GM12873 (cell line): ENCODE measurements around the gene CD38.

Experiments
- TF ChIP-seq, protein P1 (sequence below): IDR thresholded peaks from 2 replicates; pipeline ENCODE4 v1.5.1; 2012; ENCODE audit warnings: low read depth, mild to moderate bottlenecking, moderate library complexity, low read length, control low read depth; ENCODE audit not compliant: insufficient read depth; ENCODE audit errors: missing control alignments

Gene CD38

GRCh38 chr4:15766821-15767220 is 11.3 kb upstream of the CD38 start:
- TF ChIP-seq, protein P1, sequence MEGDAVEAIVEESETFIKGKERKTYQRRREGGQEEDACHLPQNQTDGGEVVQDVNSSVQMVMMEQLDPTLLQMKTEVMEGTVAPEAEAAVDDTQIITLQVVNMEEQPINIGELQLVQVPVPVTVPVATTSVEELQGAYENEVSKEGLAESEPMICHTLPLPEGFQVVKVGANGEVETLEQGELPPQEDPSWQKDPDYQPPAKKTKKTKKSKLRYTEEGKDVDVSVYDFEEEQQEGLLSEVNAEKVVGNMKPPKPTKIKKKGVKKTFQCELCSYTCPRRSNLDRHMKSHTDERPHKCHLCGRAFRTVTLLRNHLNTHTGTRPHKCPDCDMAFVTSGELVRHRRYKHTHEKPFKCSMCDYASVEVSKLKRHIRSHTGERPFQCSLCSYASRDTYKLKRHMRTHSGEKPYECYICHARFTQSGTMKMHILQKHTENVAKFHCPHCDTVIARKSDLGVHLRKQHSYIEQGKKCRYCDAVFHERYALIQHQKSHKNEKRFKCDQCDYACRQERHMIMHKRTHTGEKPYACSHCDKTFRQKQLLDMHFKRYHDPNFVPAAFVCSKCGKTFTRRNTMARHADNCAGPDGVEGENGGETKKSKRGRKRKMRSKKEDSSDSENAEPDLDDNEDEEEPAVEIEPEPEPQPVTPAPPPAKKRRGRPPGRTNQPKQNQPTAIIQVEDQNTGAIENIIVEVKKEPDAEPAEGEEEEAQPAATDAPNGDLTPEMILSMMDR, result no peak

GRCh38 chr4:15769202-15769601 is 8.9 kb upstream of the CD38 start:
- TF ChIP-seq, protein P1, result no peak

DNA sequence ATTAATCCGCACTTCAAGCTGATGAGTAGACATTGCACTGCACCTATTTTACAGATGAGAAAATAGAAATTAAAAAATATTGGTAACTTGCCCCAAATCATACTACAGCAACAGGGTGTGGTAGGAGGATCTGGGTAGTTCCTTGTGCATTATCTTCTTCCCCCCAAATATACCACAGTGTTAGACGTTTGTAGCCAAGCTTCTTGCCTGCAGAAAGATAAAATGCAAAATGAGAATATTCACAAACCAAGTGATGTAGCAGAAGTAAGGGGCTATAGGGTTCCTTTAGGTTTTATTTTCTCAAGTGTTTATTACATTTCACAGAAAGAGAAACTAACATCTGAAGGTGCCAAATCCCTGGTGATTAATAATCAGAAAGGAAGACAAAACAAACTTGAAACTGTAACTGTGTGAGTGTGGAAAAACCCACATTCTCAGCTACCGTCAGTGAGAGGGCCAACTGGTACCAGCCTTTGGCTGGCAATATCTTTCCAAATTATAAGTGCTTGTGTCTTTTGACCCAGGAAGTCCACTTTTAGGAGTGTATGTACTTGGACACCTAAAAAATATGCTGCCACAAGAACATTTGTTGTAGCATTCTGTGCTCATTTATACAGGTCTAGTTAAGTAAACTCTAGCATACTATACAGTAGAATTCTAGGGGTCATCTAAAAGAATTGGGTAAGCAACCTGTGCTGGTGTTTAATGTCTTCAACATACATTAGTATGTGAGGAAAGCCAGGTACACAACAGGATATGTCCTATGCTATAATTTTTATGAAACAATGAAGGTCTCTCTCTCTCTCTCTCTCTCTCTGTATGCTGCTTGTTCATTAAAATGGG is 6.7 kb upstream of the CD38 start:
- TF ChIP-seq, protein P1, result no peak

- TF ChIP-seq, protein P1, result no peak
Observed at GRCh38 chr4:15774020-15774420, 4.1 kb upstream of the CD38 start.

DNA sequence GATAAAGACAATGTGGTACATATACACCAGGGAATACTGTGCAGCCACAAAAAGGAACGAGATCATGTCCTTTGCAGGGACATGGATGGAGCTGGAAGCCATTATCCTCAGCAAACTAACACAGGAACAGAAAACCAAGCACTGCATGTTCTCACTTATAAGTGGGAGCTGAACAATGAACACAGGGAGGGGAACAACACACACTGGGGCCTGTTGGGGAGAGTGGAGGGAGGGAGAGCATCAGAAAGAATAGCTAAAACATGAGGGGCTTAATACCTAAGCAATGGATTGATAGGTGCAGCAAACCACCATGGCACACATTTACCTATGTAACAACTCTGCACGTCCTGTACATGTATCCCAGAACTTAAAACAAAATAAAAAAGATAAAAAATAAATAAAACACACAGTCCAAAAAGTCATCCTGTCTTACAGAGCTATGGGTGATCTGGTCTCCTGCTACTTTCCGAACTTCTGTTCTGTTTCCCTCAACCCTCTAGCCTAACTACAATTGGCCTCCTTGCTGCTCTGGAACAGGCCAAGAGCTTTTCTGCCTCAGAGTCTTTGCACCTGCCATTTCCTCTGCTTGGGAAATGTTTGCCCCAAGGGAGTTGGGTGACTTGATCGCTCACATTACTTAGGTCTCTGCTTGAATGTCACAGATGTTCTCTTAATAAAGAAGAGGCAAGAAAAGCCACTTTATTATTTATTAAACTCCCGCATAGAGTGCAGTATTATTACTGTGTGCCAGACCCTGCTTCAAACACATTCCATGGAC is 1.1 kb upstream of the CD38 start:
- TF ChIP-seq, protein P1, result no peak

- TF ChIP-seq, protein P1, result no peak
Observed at GRCh38 chr4:15777697-15778288, 335 bp upstream of the CD38 start.

DNA sequence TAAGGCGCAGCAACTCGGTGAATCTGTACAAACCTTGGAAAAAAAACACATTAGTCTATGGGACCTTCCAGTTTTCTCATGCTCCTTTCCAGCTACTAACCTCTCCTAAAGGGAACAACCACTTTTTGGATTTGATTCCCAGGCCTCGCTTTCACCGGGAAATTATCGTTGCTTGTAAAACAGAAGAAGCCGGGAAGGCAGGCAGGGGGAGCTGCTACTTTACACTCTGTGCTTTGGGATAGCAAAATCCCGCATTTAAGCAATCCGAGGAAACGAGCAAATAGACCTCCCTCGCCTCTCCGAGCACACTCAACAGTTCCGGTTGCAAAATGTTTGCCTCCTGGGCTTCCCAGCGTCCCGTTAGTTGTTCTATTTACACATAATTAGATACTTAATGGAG is 1.2 kb downstream of the CD38 start:
- TF ChIP-seq, protein P1, result no peak
